ENCODE data around the gene HS2ST1. TPM values are rescaled to one million over a fixed set of nuclear protein-coding genes. Genes with fewer than 3 reads are reported as not detected.

Gene HS2ST1
- total and polyA plus RNA-seq, 10 of the 15 experiments (the other 5 are each of a cell fraction or from before 2014, with no cell fraction given): 5.4 to 30.8 (median 18.6) TPM

DNA sequence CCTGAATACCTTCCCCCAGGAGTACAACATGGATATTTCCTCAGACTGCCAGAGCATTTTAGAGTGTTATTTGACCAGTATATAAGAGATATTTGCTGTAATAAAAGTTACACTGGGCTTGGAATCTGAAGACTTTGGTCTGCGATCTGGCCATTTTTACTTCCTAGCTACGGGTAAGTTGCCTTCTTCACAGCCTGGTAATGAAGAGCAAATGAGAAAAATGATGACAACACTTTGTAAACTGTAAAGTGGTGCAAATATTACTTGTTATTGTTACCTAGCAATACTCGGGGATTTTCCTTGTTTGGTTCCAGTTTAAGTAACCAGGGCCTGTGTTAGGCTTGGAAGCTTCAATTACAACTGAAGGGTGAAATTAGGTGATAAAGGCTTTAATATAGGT is 233.4 kb downstream of the HS2ST1 start:
- Histone ChIP-seq H3K9ac (ENCODE audit: control insufficient read depth, insufficient read depth, low read length) (no peak overlapping the region), H3K4me1 (ENCODE audit: control insufficient read depth, insufficient read depth, low read length) (peaks cover 14% of the 10 kb centered on the region), H3K4me2 (ENCODE audit: control insufficient read depth, insufficient read depth) (no peak overlapping the region), H3K27me3 (replicated peaks in 1 of 2; ENCODE audit: control insufficient read depth in 2 of 2, insufficient read depth in 2 of 2, low read length in 1 of 2) (no peaks in the 10 kb centered on the region), H3K4me3 (no peak overlapping the region), H2AFZ (ENCODE audit: control insufficient read depth, low read depth, low read length) (no peak overlapping the region), H3K36me3 (ENCODE audit: control insufficient read depth in 2 of 2, insufficient read depth in 2 of 2, low read length in 1 of 2) (no peaks in the 10 kb centered on the region), H3K79me2 (ENCODE audit: control insufficient read depth, insufficient read depth, low read length) (no peaks in the 10 kb centered on the region), H4K20me1 (ENCODE audit: control insufficient read depth, insufficient read depth) (no peaks in the 10 kb centered on the region), H3K9me3 (replicated peaks; ENCODE audit: control insufficient read depth, insufficient read depth, low read length) (no peaks in the 10 kb centered on the region; the same call in 2 of the 3 replicates), H3K27ac (ENCODE audit: control insufficient read depth, insufficient read depth) (no peak overlapping the region)
- DNase-seq (ENCODE audit: low read depth, low spot score) (no peak), FAIRE-seq (no peak), ATAC-seq (no peak)
- in situ Hi-C loops (cut with MboI) (no loop called here), intact Hi-C loops (cut with micrococcal nuclease; ENCODE audit: unreplicated experiment) (no loop called here)
- no TSS peak for BruUV-seq (replicated peaks)
- SMC1A ChIA-PET (ENCODE audit: uncharacterized antibody, unreplicated experiment): interaction anchor here (1.2 to 1.4 kb wide), 2 partner anchors 14 to 132 kb away, joined by 3 to 5 read pairs; no protein-coding TSS in a partner anchor
- TF ChIP-seq, protein P1, sequence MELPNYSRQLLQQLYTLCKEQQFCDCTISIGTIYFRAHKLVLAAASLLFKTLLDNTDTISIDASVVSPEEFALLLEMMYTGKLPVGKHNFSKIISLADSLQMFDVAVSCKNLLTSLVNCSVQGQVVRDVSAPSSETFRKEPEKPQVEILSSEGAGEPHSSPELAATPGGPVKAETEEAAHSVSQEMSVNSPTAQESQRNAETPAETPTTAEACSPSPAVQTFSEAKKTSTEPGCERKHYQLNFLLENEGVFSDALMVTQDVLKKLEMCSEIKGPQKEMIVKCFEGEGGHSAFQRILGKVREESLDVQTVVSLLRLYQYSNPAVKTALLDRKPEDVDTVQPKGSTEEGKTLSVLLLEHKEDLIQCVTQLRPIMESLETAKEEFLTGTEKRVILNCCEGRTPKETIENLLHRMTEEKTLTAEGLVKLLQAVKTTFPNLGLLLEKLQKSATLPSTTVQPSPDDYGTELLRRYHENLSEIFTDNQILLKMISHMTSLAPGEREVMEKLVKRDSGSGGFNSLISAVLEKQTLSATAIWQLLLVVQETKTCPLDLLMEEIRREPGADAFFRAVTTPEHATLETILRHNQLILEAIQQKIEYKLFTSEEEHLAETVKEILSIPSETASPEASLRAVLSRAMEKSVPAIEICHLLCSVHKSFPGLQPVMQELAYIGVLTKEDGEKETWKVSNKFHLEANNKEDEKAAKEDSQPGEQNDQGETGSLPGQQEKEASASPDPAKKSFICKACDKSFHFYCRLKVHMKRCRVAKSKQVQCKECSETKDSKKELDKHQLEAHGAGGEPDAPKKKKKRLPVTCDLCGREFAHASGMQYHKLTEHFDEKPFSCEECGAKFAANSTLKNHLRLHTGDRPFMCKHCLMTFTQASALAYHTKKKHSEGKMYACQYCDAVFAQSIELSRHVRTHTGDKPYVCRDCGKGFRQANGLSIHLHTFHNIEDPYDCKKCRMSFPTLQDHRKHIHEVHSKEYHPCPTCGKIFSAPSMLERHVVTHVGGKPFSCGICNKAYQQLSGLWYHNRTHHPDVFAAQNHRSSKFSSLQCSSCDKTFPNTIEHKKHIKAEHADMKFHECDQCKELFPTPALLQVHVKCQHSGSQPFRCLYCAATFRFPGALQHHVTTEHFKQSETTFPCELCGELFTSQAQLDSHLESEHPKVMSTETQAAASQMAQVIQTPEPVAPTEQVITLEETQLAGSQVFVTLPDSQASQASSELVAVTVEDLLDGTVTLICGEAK (IDR thresholded peaks at IDR 0.05; ENCODE audit: borderline replicate concordance): no peak
- TF ChIP-seq MXI1 (IDR thresholded peaks at IDR 0.05; ENCODE audit: low read depth, low read length) (no peak), EP300 (IDR thresholded peaks at IDR 0.05; ENCODE audit: borderline replicate concordance in 1 of 2, control insufficient read depth in 1 of 2, low read depth in 2 of 2, low read length in 2 of 2) (no peak)
- TF ChIP-seq, protein P2, sequence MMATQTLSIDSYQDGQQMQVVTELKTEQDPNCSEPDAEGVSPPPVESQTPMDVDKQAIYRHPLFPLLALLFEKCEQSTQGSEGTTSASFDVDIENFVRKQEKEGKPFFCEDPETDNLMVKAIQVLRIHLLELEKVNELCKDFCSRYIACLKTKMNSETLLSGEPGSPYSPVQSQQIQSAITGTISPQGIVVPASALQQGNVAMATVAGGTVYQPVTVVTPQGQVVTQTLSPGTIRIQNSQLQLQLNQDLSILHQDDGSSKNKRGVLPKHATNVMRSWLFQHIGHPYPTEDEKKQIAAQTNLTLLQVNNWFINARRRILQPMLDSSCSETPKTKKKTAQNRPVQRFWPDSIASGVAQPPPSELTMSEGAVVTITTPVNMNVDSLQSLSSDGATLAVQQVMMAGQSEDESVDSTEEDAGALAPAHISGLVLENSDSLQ (IDR thresholded peaks at IDR 0.05): no peak
- WGBS (ENCODE audit: insufficient coverage, insufficient replicate concordance, low lambda C conversion rate, missing lambda C conversion rate): 32% methylated on average over 3 of the region's 3 CpGs
- RAD21 ChIA-PET (ENCODE audit: unreplicated experiment): no interaction called here
- POLR2A ChIA-PET: no interaction called here
- CTCF ChIA-PET: interaction anchor here (1.1 to 2.8 kb wide), 2 partner anchors 13 to 15 kb away, joined by 3 to 10 read pairs; no protein-coding TSS in a partner anchor
